HepG2 (cell line): ENCODE results near the gene RAB3D. TPM values are rescaled to one million over a fixed set of nuclear protein-coding genes. Genes with fewer than 3 reads are reported as not detected.
A peak's percentile ranks its signal among the peaks of the same experiment; 100 is the strongest.

ENCODE experiments used
- ASH2L ChIP-seq: fragments of 300-600, 200-600 bp; sonication (generic); IDR thresholded peaks from 2 replicates; pipeline ENCODE4 v1.7.0; 2017; ENCODE audit warnings: low read depth, mild to moderate bottlenecking, moderate library complexity, mixed read lengths, low read length; ENCODE audit not compliant: insufficient read length
- BRD4 ChIP-seq: sonication (generic); formaldehyde crosslinking; IDR thresholded peaks from 2 replicates; pipeline ENCODE4 v1.4.0; 2020; ENCODE audit warnings: missing genetic modification reagents
- DPF2 ChIP-seq: sonication (generic); formaldehyde crosslinking; IDR thresholded peaks from 2 replicates; pipeline ENCODE4 v1.4.0; 2020; ENCODE audit warnings: mild to moderate bottlenecking, low read depth, missing genetic modification reagents, borderline replicate concordance
- MEIS1 ChIP-seq: sonication (generic); formaldehyde crosslinking; IDR thresholded peaks from 2 replicates; pipeline ENCODE4 v1.9.0; 2021; ENCODE audit warnings: mild to moderate bottlenecking, missing genetic modification reagents, moderate library complexity, borderline replicate concordance
- NBN ChIP-seq: fragments of 450-650 bp; conservative IDR thresholded peaks from 2 replicates; pipeline ENCODE4 v1.6.1; 2017
- PHF8 ChIP-seq: sonication (generic); formaldehyde crosslinking; IDR thresholded peaks from 2 replicates; pipeline ENCODE4 v1.5.0; 2020; ENCODE audit warnings: missing genetic modification reagents
- RARA ChIP-seq: IDR thresholded peaks from 2 replicates; pipeline ENCODE4 v1.6.1; 2016; ENCODE audit warnings: missing genetic modification reagents, missing compliant biosample characterization
- REPIN1 ChIP-seq: sonication (generic); formaldehyde crosslinking; IDR thresholded peaks from 2 replicates; pipeline ENCODE4 v1.8.0; 2022; ENCODE audit warnings: missing genetic modification reagents, low read depth, mild to moderate bottlenecking, borderline replicate concordance
- SIX1 ChIP-seq: sonication (generic); formaldehyde crosslinking; IDR thresholded peaks from 2 replicates; pipeline ENCODE4 v1.4.0; 2020; ENCODE audit warnings: missing genetic modification reagents, borderline replicate concordance
- TOE1 ChIP-seq: sonication (generic); formaldehyde crosslinking; IDR thresholded peaks from 2 replicates; pipeline ENCODE4 v1.4.0; 2020; ENCODE audit warnings: mild to moderate bottlenecking, missing genetic modification reagents
- U2AF1 ChIP-seq: fragments of 200-400 bp; formaldehyde crosslinking; optimal IDR thresholded peaks from 2 replicates; pipeline ENCODE3; 2017; ENCODE audit warnings: mild to moderate bottlenecking, low read depth, low read length
- ZFP36L2 ChIP-seq: sonication (generic); formaldehyde crosslinking; IDR thresholded peaks from 2 replicates; pipeline ENCODE4 v1.4.0; 2020; ENCODE audit warnings: missing genetic modification reagents
- ZFY ChIP-seq: sonication (generic); formaldehyde crosslinking; IDR thresholded peaks from 2 replicates; pipeline ENCODE4 v1.4.0; 2020; ENCODE audit warnings: missing genetic modification reagents
- ZNF10 ChIP-seq: sonication (generic); formaldehyde crosslinking; IDR thresholded peaks from 2 replicates; pipeline ENCODE4 v1.4.0; 2020; ENCODE audit warnings: mild to moderate bottlenecking, low read depth, missing genetic modification reagents, borderline replicate concordance
- ZNF317 ChIP-seq: sonication (generic); formaldehyde crosslinking; IDR thresholded peaks from 2 replicates; pipeline ENCODE4 v1.5.0; 2020; ENCODE audit warnings: mild to moderate bottlenecking, missing genetic modification reagents
- ZNF782 ChIP-seq: sonication (generic); formaldehyde crosslinking; IDR thresholded peaks from 2 replicates; pipeline ENCODE4 v1.4.0; 2020; ENCODE audit warnings: missing genetic modification reagents, mild to moderate bottlenecking, borderline replicate concordance
- polyA plus RNA-seq, 8 experiments: library from polyadenylated mRNA; depleted of rRNA in 3 of 8; stranded (reverse) in 7 of 8; unstranded in 1 of 8; fragments of >200 nt; fragmentation: Illumina TruSeq in 4 of 8; extraction: Trizol in 4 of 8; gene quantifications; 2 replicates each; pipeline versions ENCODE4 v1.2.1 to v1.2.3, GENCODE V29; 2011 to 2016; ENCODE audit warnings: low read depth in 4 of 8, missing spikeins in 1 of 8, mixed read lengths in 1 of 8; ENCODE audit not compliant: insufficient read depth in 1 of 8
- total RNA-seq, 5 experiments: library from RNA; depleted of rRNA; stranded (reverse); fragments of >200 nt; fragmentation: Illumina TruSeq; extraction: Trizol; gene quantifications; 2 replicates each; pipeline ENCODE4 v1.2.3, GENCODE V29; 2016; ENCODE audit warnings: low read depth in 1 of 5
- TF ChIP-seq, protein P1 (sequence below): sonication (generic); formaldehyde crosslinking; IDR thresholded peaks from 2 replicates; pipeline ENCODE4 v1.5.1; 2020; ENCODE audit warnings: missing genetic modification reagents, mild to moderate bottlenecking, borderline replicate concordance
- TF ChIP-seq, protein P2 (sequence below): sonication (generic); formaldehyde crosslinking; IDR thresholded peaks from 2 replicates; pipeline ENCODE4 v1.4.0; 2020; ENCODE audit warnings: mild to moderate bottlenecking, low read depth, missing genetic modification reagents
- TF ChIP-seq, protein P3 (sequence below): sonication (generic); formaldehyde crosslinking; IDR thresholded peaks from 2 replicates; pipeline ENCODE4 v1.4.0; 2020; ENCODE audit warnings: missing genetic modification reagents
- TF ChIP-seq, protein P4 (sequence below): sonication (generic); formaldehyde crosslinking; IDR thresholded peaks from 2 replicates; pipeline ENCODE4 v1.4.0; 2020; ENCODE audit warnings: missing genetic modification reagents
- TF ChIP-seq, protein P5 (sequence below): IDR thresholded peaks from 2 replicates; pipeline ENCODE4 v1.6.1; 2016; ENCODE audit warnings: low read depth, borderline replicate concordance

The RAB3D gene
- total and polyA plus RNA-seq, 2 of the 13 experiments (the other 11 are each of a cell fraction or from before 2014, with no cell fraction given), result 2.0 to 16.1 TPM

DNA sequence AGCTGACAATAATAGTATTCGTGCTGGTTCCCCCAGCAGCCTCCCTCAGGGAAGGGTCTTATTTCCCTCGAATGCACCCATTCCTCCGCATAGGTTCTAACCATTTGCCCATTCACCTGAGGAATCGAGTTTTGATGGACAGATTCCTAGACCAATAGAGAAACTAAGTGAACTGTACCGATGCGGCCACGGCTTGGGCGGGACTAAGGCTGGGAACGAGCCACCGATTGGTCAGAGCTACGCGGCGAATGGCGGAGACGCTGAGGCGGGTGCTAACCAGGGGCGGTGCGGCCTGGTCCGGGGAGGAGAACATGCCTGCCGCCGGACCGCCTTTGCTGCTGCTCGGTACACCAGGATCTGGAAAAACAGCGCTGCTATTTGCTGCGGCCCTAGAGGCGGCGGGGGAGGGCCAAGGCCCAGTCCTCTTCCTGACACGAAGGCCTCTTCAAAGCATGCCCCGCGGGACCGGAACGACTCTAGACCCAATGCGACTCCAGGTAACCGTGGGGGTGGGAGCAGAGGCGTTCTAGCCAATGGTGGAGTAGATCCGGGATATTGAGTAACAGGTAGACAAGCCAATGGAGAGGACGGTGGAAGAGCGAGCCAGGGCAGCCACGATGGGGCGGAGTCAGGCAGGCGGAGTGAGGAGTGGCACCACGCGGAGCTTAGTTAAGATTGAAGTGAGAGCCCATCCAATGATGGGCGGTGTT is 35.1 kb upstream of the RAB3D start, which contains the start of gene SWSAP1 (continued):
- TF ChIP-seq, protein P1, sequence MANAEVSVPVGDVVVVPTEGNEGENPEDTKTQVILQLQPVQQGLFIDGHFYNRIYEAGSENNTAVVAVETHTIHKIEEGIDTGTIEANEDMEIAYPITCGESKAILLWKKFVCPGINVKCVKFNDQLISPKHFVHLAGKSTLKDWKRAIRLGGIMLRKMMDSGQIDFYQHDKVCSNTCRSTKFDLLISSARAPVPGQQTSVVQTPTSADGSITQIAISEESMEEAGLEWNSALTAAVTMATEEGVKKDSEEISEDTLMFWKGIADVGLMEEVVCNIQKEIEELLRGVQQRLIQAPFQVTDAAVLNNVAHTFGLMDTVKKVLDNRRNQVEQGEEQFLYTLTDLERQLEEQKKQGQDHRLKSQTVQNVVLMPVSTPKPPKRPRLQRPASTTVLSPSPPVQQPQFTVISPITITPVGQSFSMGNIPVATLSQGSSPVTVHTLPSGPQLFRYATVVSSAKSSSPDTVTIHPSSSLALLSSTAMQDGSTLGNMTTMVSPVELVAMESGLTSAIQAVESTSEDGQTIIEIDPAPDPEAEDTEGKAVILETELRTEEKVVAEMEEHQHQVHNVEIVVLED (CRISPR knock-in tag), result peak; percentile 90
- no peak for TF ChIP-seq SIX1 (CRISPR knock-in tag)
- TF ChIP-seq BRD4 (CRISPR knock-in tag), result peak; percentile 62; the same call in 1 of the 2 replicates
- TF ChIP-seq, protein P2, sequence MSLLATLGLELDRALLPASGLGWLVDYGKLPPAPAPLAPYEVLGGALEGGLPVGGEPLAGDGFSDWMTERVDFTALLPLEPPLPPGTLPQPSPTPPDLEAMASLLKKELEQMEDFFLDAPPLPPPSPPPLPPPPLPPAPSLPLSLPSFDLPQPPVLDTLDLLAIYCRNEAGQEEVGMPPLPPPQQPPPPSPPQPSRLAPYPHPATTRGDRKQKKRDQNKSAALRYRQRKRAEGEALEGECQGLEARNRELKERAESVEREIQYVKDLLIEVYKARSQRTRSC, result no peak
- no peak for TF ChIP-seq TOE1 (CRISPR knock-in tag)
- TF ChIP-seq ZFP36L2 (CRISPR knock-in tag), result no peak
- TF ChIP-seq, protein P3, sequence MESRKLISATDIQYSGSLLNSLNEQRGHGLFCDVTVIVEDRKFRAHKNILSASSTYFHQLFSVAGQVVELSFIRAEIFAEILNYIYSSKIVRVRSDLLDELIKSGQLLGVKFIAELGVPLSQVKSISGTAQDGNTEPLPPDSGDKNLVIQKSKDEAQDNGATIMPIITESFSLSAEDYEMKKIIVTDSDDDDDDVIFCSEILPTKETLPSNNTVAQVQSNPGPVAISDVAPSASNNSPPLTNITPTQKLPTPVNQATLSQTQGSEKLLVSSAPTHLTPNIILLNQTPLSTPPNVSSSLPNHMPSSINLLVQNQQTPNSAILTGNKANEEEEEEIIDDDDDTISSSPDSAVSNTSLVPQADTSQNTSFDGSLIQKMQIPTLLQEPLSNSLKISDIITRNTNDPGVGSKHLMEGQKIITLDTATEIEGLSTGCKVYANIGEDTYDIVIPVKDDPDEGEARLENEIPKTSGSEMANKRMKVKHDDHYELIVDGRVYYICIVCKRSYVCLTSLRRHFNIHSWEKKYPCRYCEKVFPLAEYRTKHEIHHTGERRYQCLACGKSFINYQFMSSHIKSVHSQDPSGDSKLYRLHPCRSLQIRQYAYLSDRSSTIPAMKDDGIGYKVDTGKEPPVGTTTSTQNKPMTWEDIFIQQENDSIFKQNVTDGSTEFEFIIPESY, result no peak
- peak; percentile 62 for TF ChIP-seq RARA (CRISPR knock-in tag)
- TF ChIP-seq REPIN1 (CRISPR knock-in tag), result no peak
- TF ChIP-seq ZNF317 (CRISPR knock-in tag), result no peak; the same call in 1 of the 2 replicates
- TF ChIP-seq DPF2 (CRISPR knock-in tag), result no peak
- TF ChIP-seq ASH2L, result peak; percentile 92
- TF ChIP-seq NBN, result no peak
- no peak for TF ChIP-seq ZNF10 (CRISPR knock-in tag)
- peak; percentile 95; the same call in 1 of the 2 replicates for TF ChIP-seq ZNF782 (CRISPR knock-in tag)
- TF ChIP-seq, protein P4, sequence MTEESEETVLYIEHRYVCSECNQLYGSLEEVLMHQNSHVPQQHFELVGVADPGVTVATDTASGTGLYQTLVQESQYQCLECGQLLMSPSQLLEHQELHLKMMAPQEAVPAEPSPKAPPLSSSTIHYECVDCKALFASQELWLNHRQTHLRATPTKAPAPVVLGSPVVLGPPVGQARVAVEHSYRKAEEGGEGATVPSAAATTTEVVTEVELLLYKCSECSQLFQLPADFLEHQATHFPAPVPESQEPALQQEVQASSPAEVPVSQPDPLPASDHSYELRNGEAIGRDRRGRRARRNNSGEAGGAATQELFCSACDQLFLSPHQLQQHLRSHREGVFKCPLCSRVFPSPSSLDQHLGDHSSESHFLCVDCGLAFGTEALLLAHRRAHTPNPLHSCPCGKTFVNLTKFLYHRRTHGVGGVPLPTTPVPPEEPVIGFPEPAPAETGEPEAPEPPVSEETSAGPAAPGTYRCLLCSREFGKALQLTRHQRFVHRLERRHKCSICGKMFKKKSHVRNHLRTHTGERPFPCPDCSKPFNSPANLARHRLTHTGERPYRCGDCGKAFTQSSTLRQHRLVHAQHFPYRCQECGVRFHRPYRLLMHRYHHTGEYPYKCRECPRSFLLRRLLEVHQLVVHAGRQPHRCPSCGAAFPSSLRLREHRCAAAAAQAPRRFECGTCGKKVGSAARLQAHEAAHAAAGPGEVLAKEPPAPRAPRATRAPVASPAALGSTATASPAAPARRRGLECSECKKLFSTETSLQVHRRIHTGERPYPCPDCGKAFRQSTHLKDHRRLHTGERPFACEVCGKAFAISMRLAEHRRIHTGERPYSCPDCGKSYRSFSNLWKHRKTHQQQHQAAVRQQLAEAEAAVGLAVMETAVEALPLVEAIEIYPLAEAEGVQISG, result peak; percentile 71; the same call in 1 of the 2 replicates
- TF ChIP-seq, protein P5, sequence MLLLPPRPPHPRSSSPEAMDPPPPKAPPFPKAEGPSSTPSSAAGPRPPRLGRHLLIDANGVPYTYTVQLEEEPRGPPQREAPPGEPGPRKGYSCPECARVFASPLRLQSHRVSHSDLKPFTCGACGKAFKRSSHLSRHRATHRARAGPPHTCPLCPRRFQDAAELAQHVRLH (CRISPR knock-in tag), result peak; percentile 84; the same call in 1 of the 2 replicates
- TF ChIP-seq MEIS1 (CRISPR knock-in tag), result peak; percentile 88
- peak; percentile 100 for TF ChIP-seq ZFY (CRISPR knock-in tag)
- TF ChIP-seq PHF8 (CRISPR knock-in tag), result peak; percentile 99
- TF ChIP-seq U2AF1, result no peak
